Trophoblast cell (in vitro differentiated cells and primary cell): ENCODE data around the gene CENPK.

Experiments used
- DNase-seq, 2 donors: peaks; one replicate each; pipeline ENCODE4 v3.0.0-alpha.2; 2016
- H2AFZ ChIP-seq: 2 replicates; pipeline ENCODE4 v1.6.1; 2013; ENCODE audit warnings: low read length, moderate library complexity, mild to moderate bottlenecking; ENCODE audit not compliant: insufficient read depth, poor library complexity
- H2AK5ac ChIP-seq: 2 replicates; pipeline ENCODE4 v1.6.1; 2013; ENCODE audit warnings: mild to moderate bottlenecking, low read length
- H2BK120ac ChIP-seq: 2 replicates; pipeline ENCODE4 v1.6.1; 2013; ENCODE audit warnings: low read length, mild to moderate bottlenecking, moderate library complexity; ENCODE audit not compliant: insufficient read depth, poor library complexity
- H2BK12ac ChIP-seq: 2 replicates; pipeline ENCODE4 v1.6.1; 2013; ENCODE audit warnings: mild to moderate bottlenecking, low read length, moderate library complexity
- H2BK5ac ChIP-seq: 2 replicates; pipeline ENCODE4 v1.6.1; 2013; ENCODE audit warnings: low read length, low read depth, moderate library complexity, mild to moderate bottlenecking; ENCODE audit not compliant: poor library complexity
- H3K14ac ChIP-seq: 2 replicates; pipeline ENCODE4 v1.6.1; 2013; ENCODE audit warnings: mild to moderate bottlenecking, low read length
- H3K18ac ChIP-seq: 2 replicates; pipeline ENCODE4 v1.6.1; 2013; ENCODE audit warnings: mild to moderate bottlenecking, low read length
- H3K23ac ChIP-seq: 2 replicates; pipeline ENCODE4 v1.6.1; 2013; ENCODE audit warnings: low read length
- H3K27ac ChIP-seq: 2 replicates; pipeline ENCODE4 v1.5.1; 2013; ENCODE audit warnings: low read depth, mild to moderate bottlenecking, inconsistent platforms, low read length, moderate library complexity
- H3K27me3 ChIP-seq: 2 replicates; pipeline ENCODE4 v1.6.1; 2013; ENCODE audit warnings: inconsistent platforms, mild to moderate bottlenecking, low read length, moderate library complexity; ENCODE audit not compliant: insufficient read depth
- H3K36me3 ChIP-seq, 2 experiments: 1 replicate in 1 of 2; 2 replicates in 1 of 2; pipeline ENCODE4 v1.6.1; 2013; ENCODE audit warnings: low read length in 2 of 2, mild to moderate bottlenecking in 2 of 2, moderate library complexity in 1 of 2; ENCODE audit not compliant: insufficient read depth in 2 of 2, control insufficient read depth in 1 of 2
- H3K4ac ChIP-seq: 2 replicates; pipeline ENCODE4 v1.6.1; 2013; ENCODE audit warnings: low read depth, mild to moderate bottlenecking, low read length, moderate library complexity
- H3K4me1 ChIP-seq, 2 experiments: 1 replicate in 1 of 2; 2 replicates in 1 of 2; pipeline ENCODE4 v1.6.1; 2013; ENCODE audit warnings: low read length in 2 of 2, mild to moderate bottlenecking in 2 of 2, moderate library complexity in 1 of 2; ENCODE audit not compliant: insufficient read depth in 2 of 2, control insufficient read depth in 1 of 2
- H3K4me2 ChIP-seq: 2 replicates; pipeline ENCODE4 v1.6.1; 2013; ENCODE audit warnings: inconsistent platforms, mild to moderate bottlenecking, low read length, moderate library complexity
- H3K4me3 ChIP-seq: 2 replicates; pipeline ENCODE4 v1.5.1; 2013; ENCODE audit warnings: mild to moderate bottlenecking, low read depth, low read length, inconsistent platforms
- H3K79me1 ChIP-seq: one replicate; pipeline ENCODE4 v1.6.1; 2013; ENCODE audit warnings: low read length
- H3K79me2 ChIP-seq: 2 replicates; pipeline ENCODE4 v1.6.1; 2013; ENCODE audit warnings: low read length, mild to moderate bottlenecking; ENCODE audit not compliant: control insufficient read depth, insufficient read depth, poor library complexity
- H3K9ac ChIP-seq: 2 replicates; pipeline ENCODE4 v1.6.1; 2013; ENCODE audit warnings: mild to moderate bottlenecking, low read length
- H3K9me3 ChIP-seq: 2 replicates; pipeline ENCODE4 v1.6.1; 2013; ENCODE audit warnings: low read depth, mild to moderate bottlenecking, control low read depth, inconsistent platforms, low read length; ENCODE audit not compliant: insufficient read depth
- H4K12ac ChIP-seq: 2 replicates; pipeline ENCODE4 v1.6.1; 2013; ENCODE audit warnings: low read depth, mild to moderate bottlenecking, low read length, moderate library complexity
- H4K8ac ChIP-seq: 2 replicates; pipeline ENCODE4 v1.6.1; 2013; ENCODE audit warnings: low read depth, mild to moderate bottlenecking, low read length, moderate library complexity
- H4K91ac ChIP-seq: one replicate; pipeline ENCODE4 v1.6.1; 2013; ENCODE audit warnings: low read depth, mild to moderate bottlenecking, low read length, moderate library complexity
- WGBS: extraction: QIAGEN DNeasy Blood & Tissue Kit; methylation state at CpG from one replicate; pipeline ENCODE4 v1.1.7; 2013; ENCODE audit warnings: missing lambda C conversion rate; ENCODE audit not compliant: insufficient read length, insufficient coverage; ENCODE audit errors: extremely low coverage; 5-methylcytosine and 5-hydroxymethylcytosine counted together

Gene CENPK

DNA sequence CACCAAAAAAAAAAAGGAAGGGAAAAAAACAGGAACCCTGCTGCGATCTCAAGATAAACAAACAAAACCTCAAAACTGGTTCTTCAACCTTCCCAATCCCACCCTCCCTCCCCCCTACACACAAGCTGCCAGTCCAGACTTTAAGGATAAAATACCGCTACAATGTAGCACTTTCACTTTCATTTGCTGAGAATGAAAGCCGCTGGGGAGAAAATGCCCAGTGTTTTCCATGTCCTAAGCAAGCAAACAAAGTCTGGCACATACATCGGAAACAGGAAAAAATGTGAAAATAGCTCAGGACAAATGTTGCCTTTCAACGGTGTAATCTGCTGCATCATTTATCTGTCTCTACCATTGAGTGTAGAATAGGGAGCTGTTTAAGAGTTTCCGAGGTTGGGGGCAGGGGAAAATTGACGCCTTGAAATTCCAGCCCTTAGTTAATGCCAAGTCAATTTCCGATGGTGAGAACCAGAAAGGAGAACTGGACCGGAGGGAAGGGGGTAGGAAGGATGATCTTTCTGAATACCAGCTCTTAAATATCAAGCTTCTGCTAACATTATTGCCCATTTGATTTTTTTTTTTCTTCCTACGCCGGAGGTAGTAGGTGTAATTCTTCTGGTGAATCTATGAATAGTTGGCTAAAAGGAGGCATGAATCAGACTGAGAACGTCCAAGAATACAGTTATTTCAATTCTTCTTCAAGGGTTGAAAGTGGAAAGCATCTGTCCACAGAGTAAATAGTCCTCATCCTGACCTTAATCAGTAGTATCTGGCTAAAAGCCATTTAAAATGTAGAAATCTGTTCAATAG is 80.0 kb downstream of the CENPK start:
- Histone ChIP-seq H3K27me3 (no peaks in the 10 kb centered on the region), H3K79me1 (peaks cover 15% of the 10 kb centered on the region), H4K91ac (peak overlapping the region; percentile 76), H2AFZ (no peak overlapping the region), H3K4me3 (no peak overlapping the region), H3K79me2 (peaks cover 7% of the 10 kb centered on the region), H4K12ac (peak overlapping the region; percentile 39), H3K18ac (peak overlapping the region; percentile 57), H2BK120ac (peak overlapping the region; percentile 82), H3K9ac (no peak overlapping the region), H3K9me3 (peaks cover 2% of the 10 kb centered on the region), H2BK5ac (peak overlapping the region; percentile 91), H3K14ac (peak overlapping the region; percentile 80), H3K27ac (peak overlapping the region; percentile 93), H4K8ac (peak overlapping the region; percentile 83), H3K4me2 (peak overlapping the region; percentile 94), H3K4me1 (peaks cover under 1 to 2% of the 10 kb centered on the region in 2 experiments), H3K4ac (peak overlapping the region; percentile 53), H3K23ac (no peak overlapping the region), H2AK5ac (peak overlapping the region; percentile 50), H2BK12ac (peak overlapping the region; percentile 85), H3K36me3 (no peaks in the 10 kb centered on the region)
- peak; percentile 25 to 67 for DNase-seq
- no CpG with 5 or more reads among the region's 12 CpGs for WGBS

DNA sequence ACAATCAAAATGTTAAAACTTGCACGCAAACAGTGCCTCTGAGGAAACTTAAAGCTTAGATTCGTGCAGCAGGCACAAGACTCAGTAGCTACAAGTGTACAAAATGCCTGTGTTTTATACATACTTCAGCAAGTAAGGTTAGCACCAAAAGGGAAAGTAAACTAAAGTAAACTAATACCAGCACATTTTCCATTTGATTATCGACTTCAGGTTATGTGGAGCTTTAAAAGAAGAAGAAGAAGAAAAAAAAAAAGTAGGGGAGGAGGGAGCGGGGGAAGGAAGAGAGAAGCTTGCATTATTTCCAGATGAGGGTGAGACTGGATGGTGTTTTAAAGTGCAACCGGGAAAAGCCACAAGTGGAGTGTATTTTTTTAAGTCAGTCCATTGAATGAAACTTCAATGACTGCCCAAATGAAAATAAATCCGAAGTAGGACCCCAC is 80.7 kb downstream of the CENPK start:
- Histone ChIP-seq H3K36me3 (no peaks in the 10 kb centered on the region), H3K9ac (no peak overlapping the region), H3K27ac (peak overlapping the region; percentile 92), H2AK5ac (no peak overlapping the region), H4K12ac (no peak overlapping the region), H3K79me2 (peaks cover 7% of the 10 kb centered on the region), H3K79me1 (peaks cover 15% of the 10 kb centered on the region), H3K4me1 (peaks cover 2% of the 10 kb centered on the region in 2 experiments), H3K27me3 (no peaks in the 10 kb centered on the region), H3K18ac (no peak overlapping the region), H2BK5ac (no peak overlapping the region), H4K91ac (no peak overlapping the region), H3K4me3 (no peak overlapping the region), H4K8ac (no peak overlapping the region), H3K4me2 (peak overlapping the region; percentile 94), H2BK120ac (peak overlapping the region; percentile 46), H3K14ac (no peak overlapping the region), H2BK12ac (no peak overlapping the region), H3K23ac (no peak overlapping the region), H2AFZ (no peak overlapping the region), H3K4ac (no peak overlapping the region), H3K9me3 (peaks cover 2% of the 10 kb centered on the region)
- peak in 1 of 2 donors; percentile 55 for DNase-seq
- no CpG with 5 or more reads among the region's 6 CpGs for WGBS

DNA sequence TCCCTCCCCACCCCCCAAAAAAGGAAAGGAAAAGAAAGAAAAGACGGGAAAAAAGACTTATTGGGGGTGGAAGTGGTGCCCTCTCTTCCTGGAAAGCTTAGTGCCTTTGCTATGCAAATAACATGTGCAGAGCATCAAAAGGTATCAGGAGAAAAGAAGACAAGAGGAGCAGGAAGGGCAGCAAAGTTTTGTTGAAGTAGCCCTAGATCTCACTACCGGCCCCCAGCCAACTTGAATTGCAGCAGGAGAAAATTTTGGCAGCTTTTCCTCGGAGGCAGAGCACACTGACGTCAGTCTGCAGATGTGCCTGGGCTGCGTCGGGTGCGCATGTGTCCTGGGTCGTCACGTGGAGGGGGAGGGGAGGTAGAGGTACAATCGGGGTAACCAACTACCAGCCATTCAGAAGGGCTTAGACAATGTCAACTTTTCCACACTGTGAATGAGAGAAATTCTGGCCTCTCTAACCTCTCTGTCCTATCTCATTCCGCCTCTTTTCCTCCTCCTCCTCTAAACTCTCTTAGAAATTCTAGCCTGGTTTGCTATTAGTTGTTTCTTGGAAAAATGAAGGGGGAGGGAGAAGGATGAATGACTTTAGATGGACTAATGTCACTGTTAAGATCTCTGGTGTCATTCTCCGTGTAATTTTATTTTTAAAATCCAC is 81.2 kb downstream of the CENPK start, which contains the start of gene ADAMTS6:
ADAMTS6 (minus strand) TSS at position 286 of the 661 bp plus-strand sequence. CDS start 8,247 bp downstream, outside the sequence.
- H3K4me1 ChIP-seq = peaks cover 2% of the 10 kb centered on the region in 2 experiments
- peaks cover 2% of the 10 kb centered on the region for H3K9me3 ChIP-seq
- H3K27me3 ChIP-seq = no peaks in the 10 kb centered on the region
- H3K4me3 ChIP-seq = peak within 1 kb of the TSS; percentile 76
- no peak within 1 kb of the TSS for H4K8ac ChIP-seq
- H3K23ac ChIP-seq = no peak within 1 kb of the TSS
- H2AFZ ChIP-seq = no peak within 1 kb of the TSS
- H3K79me2 ChIP-seq = peaks cover 7% of the 10 kb centered on the region
- peaks cover 15% of the 10 kb centered on the region for H3K79me1 ChIP-seq
- no peak within 1 kb of the TSS for H3K18ac ChIP-seq
- H3K4ac ChIP-seq = peak within 1 kb of the TSS; percentile 77
- H3K36me3 ChIP-seq = no peaks in the 10 kb centered on the region
- peak within 1 kb of the TSS; percentile 58 for H2BK120ac ChIP-seq
- H2BK12ac ChIP-seq = no peak within 1 kb of the TSS
- no peak within 1 kb of the TSS for H2AK5ac ChIP-seq
- H4K12ac ChIP-seq = no peak within 1 kb of the TSS
- H3K27ac ChIP-seq = peak within 1 kb of the TSS; percentile 93
- H3K14ac ChIP-seq = no peak within 1 kb of the TSS
- WGBS = no CpG with 5 or more reads among the region's 12 CpGs
- H3K9ac ChIP-seq = peak within 1 kb of the TSS; percentile 86
- peak within 1 kb of the TSS; percentile 94 for H3K4me2 ChIP-seq
- H2BK5ac ChIP-seq = peak within 1 kb of the TSS; percentile 91
- H4K91ac ChIP-seq = peak within 1 kb of the TSS; percentile 76
- peak; percentile 61 to 70 for DNase-seq

DNA sequence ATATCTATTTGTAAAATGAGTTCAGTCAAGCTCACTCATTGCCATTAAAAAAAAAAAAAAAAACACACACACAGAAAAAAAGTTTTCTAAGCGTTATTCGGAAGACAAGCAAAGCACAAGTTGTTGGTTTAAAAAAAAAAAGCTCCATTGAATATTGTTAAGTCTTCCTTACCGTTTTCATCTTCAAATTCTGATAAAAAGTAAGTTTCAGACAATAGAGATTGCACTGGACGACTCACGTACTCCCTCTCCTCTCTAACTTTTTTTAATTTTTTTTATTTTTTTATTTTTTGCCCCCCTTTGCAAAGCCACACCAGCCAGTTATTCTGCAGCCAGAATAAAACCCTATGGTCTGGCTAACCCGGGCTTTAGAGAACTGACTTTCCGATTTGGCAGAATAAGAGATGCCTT is 81.8 kb downstream of the CENPK start:
- Histone ChIP-seq H2BK120ac (peak overlapping the region; percentile 58), H2BK12ac (no peak overlapping the region), H3K27ac (peak overlapping the region; percentile 92), H2AFZ (no peak overlapping the region), H2BK5ac (no peak overlapping the region), H2AK5ac (no peak overlapping the region), H3K27me3 (no peaks in the 10 kb centered on the region), H3K9me3 (peaks cover 2% of the 10 kb centered on the region), H3K23ac (no peak overlapping the region), H3K9ac (peak overlapping the region; percentile 86), H3K4me1 (peaks cover 2 to 4% of the 10 kb centered on the region in 2 experiments), H3K4me2 (peak overlapping the region; percentile 94), H3K36me3 (no peaks in the 10 kb centered on the region), H3K4ac (no peak overlapping the region), H3K4me3 (peak overlapping the region; percentile 57), H3K14ac (no peak overlapping the region), H3K79me2 (peaks cover 7% of the 10 kb centered on the region), H3K79me1 (peaks cover 15% of the 10 kb centered on the region), H4K12ac (no peak overlapping the region), H4K91ac (peak overlapping the region; percentile 1), H3K18ac (no peak overlapping the region), H4K8ac (no peak overlapping the region)
- no peak for DNase-seq
- WGBS = no CpG with 5 or more reads among the region's 7 CpGs
